ENCODE measurements around the gene CDK7.
"Not testable (repeated sequence)": the region's sequence is repeated elsewhere in the genome, so short reads cannot be mapped to it uniquely, and the experiment has no call there.

The CDK7 gene

DNA sequence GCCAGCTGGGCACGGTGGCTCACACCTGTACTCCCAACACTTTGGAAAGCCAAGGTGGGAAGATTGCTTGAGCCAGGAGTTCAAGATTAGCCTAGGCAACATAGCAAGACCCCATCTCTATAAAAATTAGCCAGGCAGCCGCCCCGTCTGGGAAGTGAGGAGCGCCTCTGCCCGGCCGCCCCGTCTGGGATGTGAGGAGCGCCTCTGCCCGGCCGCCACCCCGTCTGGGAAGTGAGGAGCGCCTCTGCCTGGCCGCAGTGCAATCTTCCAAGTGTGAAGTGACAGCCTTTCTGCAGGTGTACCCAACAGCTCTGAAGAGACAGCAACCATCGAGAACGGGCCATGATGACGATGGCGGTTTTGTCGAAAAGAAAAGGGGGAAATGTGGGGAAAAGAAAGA lies 14.3 kb upstream of the CDK7 start:
- H3K4me3 Mint-ChIP-seq, H3K9me3 Mint-ChIP-seq, H3K27me3 Mint-ChIP-seq, H3K27ac Mint-ChIP-seq, DNase-seq: not testable (repeated sequence)
- Mint-ChIP-seq H3K36me3 (ENCODE audit: low read depth) (peaks cover 24% of the 10 kb centered on the region), H3K4me1 (ENCODE audit: low read depth) (peaks cover 23% of the 10 kb centered on the region)

DNA sequence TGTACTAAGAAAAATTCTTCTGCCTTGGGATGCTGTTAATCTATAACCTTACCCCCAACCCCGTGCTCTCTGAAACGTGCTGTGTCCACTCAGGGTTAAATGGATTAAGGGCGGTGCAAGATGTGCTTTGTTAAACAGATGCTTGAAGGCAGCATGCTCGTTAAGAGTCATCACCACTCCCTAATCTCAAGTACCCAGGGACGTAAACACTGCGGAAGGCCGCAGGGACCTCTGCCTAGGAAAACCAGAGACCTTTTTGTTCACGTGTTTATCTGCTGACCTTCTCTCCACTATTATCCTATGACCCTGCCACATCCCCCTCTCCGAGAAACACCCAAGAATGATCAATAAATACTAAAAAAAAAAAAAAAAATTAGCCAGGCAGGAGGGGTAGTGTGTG lies 13.9 kb upstream of the CDK7 start:
- H3K4me1 Mint-ChIP-seq (ENCODE audit: low read depth), result peaks cover 23% of the 10 kb centered on the region
- H3K4me3 Mint-ChIP-seq, H3K9me3 Mint-ChIP-seq, H3K27me3 Mint-ChIP-seq, H3K27ac Mint-ChIP-seq, DNase-seq: not testable (repeated sequence)
- H3K36me3 Mint-ChIP-seq (ENCODE audit: low read depth), result peaks cover 26% of the 10 kb centered on the region

DNA sequence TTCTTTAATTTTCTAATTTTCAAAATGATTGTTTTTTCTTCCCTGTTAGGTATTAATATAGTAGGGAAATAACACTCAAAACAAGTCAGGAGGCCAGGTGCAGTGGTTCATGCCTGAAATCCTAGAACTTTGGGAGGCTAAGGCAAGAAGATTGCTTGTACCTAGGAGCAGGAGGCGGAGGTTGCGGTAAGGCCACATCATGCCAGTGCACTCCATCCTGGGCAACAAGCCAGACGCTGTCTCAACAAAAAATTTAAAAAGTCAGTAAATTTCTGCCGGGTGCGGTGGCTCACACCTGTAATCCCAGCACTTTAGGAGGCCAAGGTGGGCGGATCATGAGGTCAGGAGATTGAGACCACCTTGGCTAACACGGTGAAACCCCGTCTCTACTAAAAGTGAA lies 10.2 kb upstream of the CDK7 start:
- no peak for DNase-seq
- H3K4me1 Mint-ChIP-seq (ENCODE audit: low read depth), result peaks cover 2% of the 10 kb centered on the region
- no peak overlapping the region for H3K4me3 Mint-ChIP-seq
- H3K27ac Mint-ChIP-seq, result no peak overlapping the region
- no peaks in the 10 kb centered on the region for H3K9me3 Mint-ChIP-seq
- no peaks in the 10 kb centered on the region for H3K27me3 Mint-ChIP-seq
- H3K36me3 Mint-ChIP-seq (ENCODE audit: low read depth), result peaks cover 37% of the 10 kb centered on the region

DNA sequence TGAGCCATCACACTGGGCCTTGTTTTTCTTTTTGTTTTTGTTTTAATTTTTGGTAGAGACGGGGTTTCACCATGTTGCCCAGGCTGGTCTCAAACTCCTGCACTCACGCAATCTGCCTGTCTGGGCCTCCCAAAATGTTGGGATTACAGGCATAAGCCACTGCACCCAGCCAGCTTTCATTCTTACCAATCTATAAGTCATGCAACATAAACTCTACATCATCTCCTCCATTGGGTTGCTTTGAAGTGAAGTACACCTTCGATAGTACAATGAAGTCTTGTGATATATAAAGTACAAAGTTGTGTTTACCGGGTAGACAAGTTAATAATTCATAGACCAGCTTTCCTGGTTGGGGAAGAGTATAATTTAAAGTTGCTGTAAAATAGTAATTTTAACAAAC lies 8.8 kb upstream of the CDK7 start:
- no peaks in the 10 kb centered on the region for H3K9me3 Mint-ChIP-seq
- H3K27ac Mint-ChIP-seq, result no peak overlapping the region
- peaks cover 40% of the 10 kb centered on the region for H3K36me3 Mint-ChIP-seq (ENCODE audit: low read depth)

DNA sequence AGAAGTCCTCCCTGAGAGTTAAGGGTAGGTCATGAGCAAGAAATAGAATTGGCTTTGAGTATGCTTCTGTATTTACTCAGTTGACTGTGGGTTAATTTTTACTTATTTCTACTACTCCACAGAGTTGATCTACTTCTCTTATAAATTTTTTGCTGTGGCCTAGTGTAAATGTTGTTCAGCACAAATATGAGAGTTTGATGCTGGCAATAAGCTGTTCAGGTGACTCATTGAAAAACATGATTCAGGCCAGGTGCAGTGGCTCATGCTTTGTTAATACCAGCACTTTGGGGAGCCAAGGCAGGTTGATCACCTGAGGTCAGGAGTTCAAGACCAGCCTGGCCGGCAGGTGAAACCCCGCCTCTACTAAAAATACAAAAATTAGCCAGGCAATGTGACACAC lies 4.5 kb upstream of the CDK7 start:
- Mint-ChIP-seq H3K36me3 (ENCODE audit: low read depth) (peaks cover 37% of the 10 kb centered on the region), H3K9me3 (no peaks in the 10 kb centered on the region), H3K4me3 (no peak overlapping the region), H3K27ac (peak overlapping the region; percentile 10), H3K4me1 (ENCODE audit: low read depth) (peaks cover 7% of the 10 kb centered on the region), H3K27me3 (no peaks in the 10 kb centered on the region)
- DNase-seq, result no peak

More for the DNA sequence above, 8.8 kb upstream of the CDK7 start:
- Mint-ChIP-seq H3K27me3 (no peaks in the 10 kb centered on the region), H3K4me1 (ENCODE audit: low read depth) (no peaks in the 10 kb centered on the region), H3K4me3 (no peak overlapping the region)
- no peak for DNase-seq

DNA sequence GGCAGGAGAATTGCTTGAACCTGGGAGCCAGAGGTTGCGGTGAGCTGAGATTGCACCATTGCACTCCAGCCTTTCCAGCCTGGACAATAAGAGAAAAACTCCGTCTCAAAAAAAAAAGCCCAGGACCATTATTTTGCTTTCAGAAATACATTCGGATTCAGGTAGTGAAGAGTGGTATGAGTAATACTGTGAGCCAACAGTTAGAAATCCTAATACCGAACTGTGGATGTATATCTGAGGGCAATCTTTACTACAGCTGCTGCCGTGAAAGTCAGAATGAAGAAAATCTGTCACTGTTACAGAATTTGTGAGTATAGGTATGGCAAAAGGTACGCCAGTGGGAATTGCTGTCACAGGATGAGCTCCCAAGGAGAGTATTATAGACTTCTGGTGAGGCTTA lies 3.4 kb upstream of the CDK7 start:
- H3K9me3 Mint-ChIP-seq, result no peaks in the 10 kb centered on the region
- no peak for DNase-seq
- H3K27me3 Mint-ChIP-seq, result no peaks in the 10 kb centered on the region
- no peak overlapping the region for H3K27ac Mint-ChIP-seq
- no peak overlapping the region for H3K4me3 Mint-ChIP-seq
- H3K4me1 Mint-ChIP-seq (ENCODE audit: low read depth), result peaks cover 17% of the 10 kb centered on the region
- peaks cover 40% of the 10 kb centered on the region for H3K36me3 Mint-ChIP-seq (ENCODE audit: low read depth)

DNA sequence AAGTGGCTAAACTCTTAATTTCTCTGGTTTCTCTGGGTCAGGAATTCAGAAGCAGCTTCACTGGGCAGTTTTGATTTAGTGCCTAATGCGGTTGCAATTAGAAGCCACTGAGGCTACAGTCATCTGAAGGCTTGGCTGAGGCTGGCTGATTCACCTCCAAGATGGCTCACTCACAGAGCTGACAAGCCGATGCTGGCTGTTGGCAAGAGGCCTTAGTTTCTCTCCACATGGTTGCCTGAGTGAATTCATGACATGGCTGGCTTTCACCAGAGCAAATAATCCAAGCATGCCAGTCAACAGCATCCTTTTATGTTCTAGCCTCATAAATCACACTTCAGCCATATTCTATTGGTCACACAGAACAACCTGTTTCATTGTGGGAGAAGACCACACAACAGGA lies 2.8 kb upstream of the CDK7 start:
- H3K27me3 Mint-ChIP-seq, result no peaks in the 10 kb centered on the region
- H3K4me3 Mint-ChIP-seq, result no peak overlapping the region
- peaks cover 19% of the 10 kb centered on the region for H3K4me1 Mint-ChIP-seq (ENCODE audit: low read depth)
- DNase-seq, result no peak
- H3K36me3 Mint-ChIP-seq (ENCODE audit: low read depth), result peaks cover 42% of the 10 kb centered on the region
- no peaks in the 10 kb centered on the region for H3K9me3 Mint-ChIP-seq
- no peak overlapping the region for H3K27ac Mint-ChIP-seq

DNA sequence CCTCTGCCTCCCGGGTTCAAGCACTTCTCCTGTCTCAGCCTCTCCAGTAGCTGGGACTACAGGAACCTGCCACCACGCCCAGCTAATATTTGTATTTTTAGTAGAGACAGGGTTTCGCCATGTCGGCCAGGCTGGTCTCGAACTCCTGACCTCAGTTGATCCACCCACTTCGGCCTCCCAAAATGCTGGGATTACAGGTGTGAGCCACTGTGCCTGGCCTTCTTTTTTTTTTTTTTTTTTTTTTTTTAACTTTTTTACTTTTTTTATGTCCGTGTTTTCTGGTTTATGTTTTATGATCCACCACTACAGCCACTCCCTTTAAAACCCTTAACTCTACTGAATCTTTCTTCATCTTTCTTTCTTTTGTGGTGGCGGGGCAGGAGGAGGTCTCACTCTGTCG lies 2.0 kb downstream of the CDK7 start:
- H3K9me3 Mint-ChIP-seq, DNase-seq, H3K27me3 Mint-ChIP-seq: not testable (repeated sequence)
- Mint-ChIP-seq H3K4me3 (peak overlapping the region; percentile 69), H3K36me3 (ENCODE audit: low read depth) (peaks cover 60% of the 10 kb centered on the region), H3K4me1 (ENCODE audit: low read depth) (peaks cover 54% of the 10 kb centered on the region), H3K27ac (peak overlapping the region; percentile 81)

DNA sequence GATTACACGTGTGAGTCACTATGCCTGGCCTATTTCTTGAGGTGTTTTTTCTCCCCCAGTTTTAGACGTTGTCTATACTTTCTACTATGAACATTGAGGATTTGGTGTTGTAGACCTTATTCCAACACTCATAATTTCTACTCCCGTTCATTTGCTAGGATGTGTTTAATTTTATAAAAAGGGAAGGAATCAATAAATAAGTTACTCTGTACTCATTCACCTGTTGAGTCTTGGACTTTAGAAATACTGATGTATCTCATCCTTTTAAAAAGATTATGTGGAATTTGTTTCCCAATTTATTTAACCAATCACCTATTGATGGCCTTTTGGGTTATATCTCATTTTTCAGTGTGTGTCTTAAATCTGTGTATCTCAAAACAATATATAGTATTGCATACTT lies 3.2 kb downstream of the CDK7 start:
- Mint-ChIP-seq H3K9me3 (no peaks in the 10 kb centered on the region), H3K4me3 (no peak overlapping the region), H3K27me3 (no peaks in the 10 kb centered on the region), H3K4me1 (ENCODE audit: low read depth) (peaks cover 63% of the 10 kb centered on the region), H3K36me3 (ENCODE audit: low read depth) (peaks cover 70% of the 10 kb centered on the region), H3K27ac (no peak overlapping the region)
- DNase-seq, result no peak

DNA sequence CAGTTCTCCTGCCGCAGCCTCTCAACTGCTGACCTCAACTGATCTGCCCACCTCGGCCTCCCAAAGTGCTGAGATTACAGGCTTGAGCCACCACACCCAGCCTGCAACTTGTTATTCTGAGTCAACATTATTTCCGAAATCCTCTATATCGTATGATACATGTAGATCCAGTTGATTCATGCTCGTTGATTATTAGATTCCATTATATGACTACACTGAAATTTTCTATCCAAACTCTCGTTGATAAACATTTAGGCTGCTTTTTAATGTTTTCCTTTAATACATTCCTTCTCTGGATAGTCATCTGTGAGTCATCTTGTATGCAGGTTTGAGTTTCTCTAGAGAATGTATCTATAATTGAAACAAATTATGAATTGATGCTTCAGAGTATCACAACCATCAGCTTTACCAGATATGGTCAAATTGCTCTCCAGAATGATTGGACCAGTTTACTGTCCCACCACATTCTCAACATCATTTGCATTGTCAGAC lies 4.1 kb downstream of the CDK7 start:
- H3K36me3 Mint-ChIP-seq (ENCODE audit: low read depth), result peaks cover 76% of the 10 kb centered on the region
- H3K4me3 Mint-ChIP-seq, result no peak overlapping the region
- H3K27ac Mint-ChIP-seq, result no peak overlapping the region
- no peaks in the 10 kb centered on the region for H3K27me3 Mint-ChIP-seq
- H3K4me1 Mint-ChIP-seq (ENCODE audit: low read depth), result peaks cover 67% of the 10 kb centered on the region
- DNase-seq, result no peak
- no peaks in the 10 kb centered on the region for H3K9me3 Mint-ChIP-seq

DNA sequence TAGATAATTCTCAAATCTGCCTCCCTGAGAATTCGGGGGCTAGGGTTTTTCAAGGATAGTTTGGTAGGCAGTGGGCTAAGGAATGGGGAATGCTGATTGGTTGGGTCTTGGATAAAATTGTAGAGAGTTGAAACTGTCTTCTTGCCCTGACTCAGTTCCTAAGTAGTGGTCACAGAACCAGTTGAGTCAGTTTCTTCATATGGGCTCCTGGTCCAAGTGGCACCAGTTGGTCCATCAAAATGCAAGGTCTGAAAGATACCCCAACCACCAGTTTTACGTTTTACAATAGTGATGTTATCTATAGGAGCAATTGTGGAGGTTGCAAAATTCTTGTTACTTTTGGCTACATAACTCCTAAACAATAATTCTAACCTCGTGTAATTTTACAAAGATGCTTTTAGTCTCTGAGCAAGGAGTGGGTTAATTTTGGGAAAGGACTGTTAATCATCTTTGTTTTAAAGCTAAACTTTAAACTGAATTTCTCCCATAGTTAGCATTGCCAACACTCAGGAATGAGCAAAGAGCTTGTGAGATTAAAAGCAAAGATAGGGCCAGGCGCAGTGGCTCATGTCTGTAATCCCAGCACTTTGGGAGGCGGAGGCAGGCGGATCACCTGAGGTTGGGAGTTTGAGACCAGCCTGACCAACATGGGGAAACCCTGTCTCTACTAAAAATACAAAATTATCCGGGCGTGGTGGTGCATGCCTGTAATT lies 7.7 kb downstream of the CDK7 start:
- Mint-ChIP-seq H3K4me1 (ENCODE audit: low read depth) (peaks cover 65% of the 10 kb centered on the region), H3K4me3 (no peak overlapping the region), H3K27me3 (no peaks in the 10 kb centered on the region), H3K36me3 (ENCODE audit: low read depth) (peaks cover 79% of the 10 kb centered on the region), H3K9me3 (peaks cover 5% of the 10 kb centered on the region), H3K27ac (no peak overlapping the region)
- no peak for DNase-seq

DNA sequence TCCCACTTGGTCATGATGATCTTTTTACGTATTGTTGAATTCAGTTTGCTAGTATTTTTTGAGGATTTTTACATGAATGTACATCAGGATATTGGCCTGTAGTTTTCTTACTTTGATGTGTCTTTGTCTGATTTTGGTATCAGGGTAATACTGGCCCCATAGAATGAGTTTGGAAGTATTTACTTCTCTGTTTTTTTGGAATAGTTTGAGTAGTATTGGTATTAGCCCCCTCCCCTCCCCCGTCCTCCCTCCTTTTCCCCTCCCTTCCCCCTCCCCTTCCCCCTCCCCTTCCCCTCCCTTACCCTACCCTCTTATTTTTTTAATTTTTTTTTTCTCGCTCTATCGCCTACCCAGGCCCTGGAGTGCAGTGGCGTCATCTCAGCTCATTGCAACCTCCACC lies 10.3 kb downstream of the CDK7 start:
- peaks cover 48% of the 10 kb centered on the region for H3K4me1 Mint-ChIP-seq (ENCODE audit: low read depth)
- DNase-seq, result no peak
- no peaks in the 10 kb centered on the region for H3K27me3 Mint-ChIP-seq
- H3K36me3 Mint-ChIP-seq (ENCODE audit: low read depth), result peaks cover 73% of the 10 kb centered on the region
- no peak overlapping the region for H3K27ac Mint-ChIP-seq
- H3K9me3 Mint-ChIP-seq, result peaks cover 5% of the 10 kb centered on the region
- no peak overlapping the region for H3K4me3 Mint-ChIP-seq

DNA sequence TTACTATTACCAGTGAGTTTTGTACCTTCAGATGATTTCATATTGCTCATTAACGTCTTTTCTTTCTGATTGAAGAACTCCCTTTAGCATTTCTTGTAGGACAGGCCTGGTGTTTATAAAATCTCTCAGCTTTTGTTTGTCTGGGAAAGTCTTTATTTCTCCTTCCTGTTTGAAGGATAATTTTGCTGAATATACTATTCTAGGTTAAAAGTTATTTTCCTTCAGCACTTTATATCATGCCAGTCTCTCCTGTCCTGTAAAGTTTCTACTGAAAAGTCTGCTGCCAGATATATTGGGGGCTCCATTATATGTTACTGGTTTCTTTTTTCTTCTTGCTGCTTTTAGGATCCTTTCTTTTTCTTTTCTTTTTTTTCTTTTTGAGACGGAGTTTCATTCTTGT lies 13.3 kb downstream of the CDK7 start:
- DNase-seq, result no peak
- H3K36me3 Mint-ChIP-seq (ENCODE audit: low read depth), result peaks cover 71% of the 10 kb centered on the region
- no peaks in the 10 kb centered on the region for H3K27me3 Mint-ChIP-seq
- no peak overlapping the region for H3K4me3 Mint-ChIP-seq
- H3K9me3 Mint-ChIP-seq, result peaks cover 5% of the 10 kb centered on the region
- no peak overlapping the region for H3K27ac Mint-ChIP-seq
- peaks cover 35% of the 10 kb centered on the region for H3K4me1 Mint-ChIP-seq (ENCODE audit: low read depth)

DNA sequence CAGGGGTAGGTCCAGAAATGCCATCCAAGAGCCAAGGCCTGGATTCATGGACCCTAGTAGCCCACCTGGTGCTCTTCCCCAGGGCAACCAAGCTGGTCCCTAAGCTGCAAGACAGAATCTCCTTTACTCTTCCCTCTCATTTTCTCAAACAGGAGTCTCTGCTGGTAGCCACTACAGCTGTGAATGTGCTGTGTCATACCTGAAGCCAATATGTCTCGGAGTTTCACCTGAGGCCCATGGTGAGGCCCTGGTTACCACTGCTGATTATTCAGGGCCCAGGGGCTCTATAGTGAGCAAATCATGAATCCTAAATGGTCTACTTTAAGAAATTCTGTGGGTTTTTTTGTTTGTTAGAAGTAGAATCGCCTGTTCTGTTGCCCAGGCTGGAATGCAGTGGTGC lies 15.9 kb downstream of the CDK7 start:
- Mint-ChIP-seq H3K27me3 (no peaks in the 10 kb centered on the region), H3K4me3 (no peak overlapping the region), H3K9me3 (peaks cover 5% of the 10 kb centered on the region), H3K4me1 (ENCODE audit: low read depth) (peaks cover 22% of the 10 kb centered on the region), H3K27ac (peak overlapping the region; percentile 71), H3K36me3 (ENCODE audit: low read depth) (peaks cover 69% of the 10 kb centered on the region)
- no peak for DNase-seq

DNA sequence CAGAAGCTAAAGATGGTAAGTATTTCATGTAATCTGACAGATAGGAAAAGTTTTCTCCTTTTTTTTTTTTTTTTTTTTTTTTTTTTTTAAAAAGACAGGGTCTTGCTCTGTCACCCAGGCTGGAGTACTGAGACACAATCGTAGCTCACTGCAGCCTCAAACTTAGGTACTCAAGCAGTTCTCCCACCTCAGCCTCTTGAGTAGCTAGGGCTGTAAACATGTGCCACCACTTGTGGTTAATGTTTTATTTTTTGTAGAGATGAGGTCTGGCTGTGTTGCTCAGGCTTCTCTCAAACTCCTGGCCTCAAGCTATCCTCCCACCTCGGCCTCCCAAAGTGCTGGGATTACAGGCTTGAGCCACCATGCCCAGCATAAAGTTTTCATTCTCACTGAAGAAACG lies 17.8 kb downstream of the CDK7 start:
- no peak overlapping the region for H3K27ac Mint-ChIP-seq
- no peak overlapping the region for H3K4me3 Mint-ChIP-seq
- no peaks in the 10 kb centered on the region for H3K27me3 Mint-ChIP-seq
- DNase-seq, result no peak
- H3K36me3 Mint-ChIP-seq (ENCODE audit: low read depth), result peaks cover 67% of the 10 kb centered on the region
- no peaks in the 10 kb centered on the region for H3K9me3 Mint-ChIP-seq
- H3K4me1 Mint-ChIP-seq (ENCODE audit: low read depth), result peaks cover 11% of the 10 kb centered on the region

DNA sequence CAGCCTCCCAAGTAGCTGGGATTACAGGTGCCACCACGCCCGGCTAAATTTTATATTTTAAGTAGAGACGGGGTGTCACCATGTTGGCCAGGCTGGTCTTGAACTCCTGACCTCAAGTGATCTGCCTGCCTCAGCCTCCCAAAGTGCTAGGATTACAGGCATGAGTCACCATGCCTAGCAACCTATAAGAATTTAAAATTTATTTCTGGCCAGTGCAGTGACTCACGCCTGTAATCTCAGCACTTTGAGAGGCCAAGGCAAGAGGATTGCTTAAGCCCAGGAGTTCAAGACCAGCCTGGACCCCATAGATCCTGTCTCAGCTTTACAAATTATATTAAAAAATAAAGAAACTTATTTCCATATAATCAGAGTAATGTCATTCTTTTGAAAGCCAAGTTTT lies 21.3 kb downstream of the CDK7 start:
- H3K36me3 Mint-ChIP-seq (ENCODE audit: low read depth), result peaks cover 75% of the 10 kb centered on the region
- H3K27me3 Mint-ChIP-seq; H3K4me1 Mint-ChIP-seq (ENCODE audit: low read depth); H3K4me3 Mint-ChIP-seq; H3K27ac Mint-ChIP-seq; H3K9me3 Mint-ChIP-seq; DNase-seq: not testable (repeated sequence)
